H1 (cell line): Measurements from ENCODE around the gene TMPRSS9. TPM values are rescaled to one million over a fixed set of nuclear protein-coding genes. Genes with fewer than 3 reads are reported as not detected.

ENCODE experiments used
- BACH1 ChIP-seq: IDR thresholded peaks from 2 replicates; pipeline ENCODE4 v1.6.1; 2012; ENCODE audit warnings: low read length, improper control_type of control experiment
- CEBPB ChIP-seq: IDR thresholded peaks from 2 replicates; pipeline ENCODE4 v1.6.1; 2012; ENCODE audit warnings: low read depth, low read length
- KDM1A ChIP-seq: fragments of 200-600, 300-600 bp; sonication (generic); IDR thresholded peaks from 2 replicates; pipeline ENCODE4 v1.7.1; 2016; ENCODE audit warnings: mild to moderate bottlenecking, low read length, borderline replicate concordance
- KDM5A ChIP-seq: fragments of 200-600 bp; IDR thresholded peaks from 2 replicates; pipeline ENCODE4 v1.7.1; 2012; ENCODE audit warnings: mild to moderate bottlenecking, low read length, inconsistent platforms, mixed read lengths
- RBBP5 ChIP-seq: IDR thresholded peaks from 2 replicates; pipeline ENCODE4 v1.7.1; 2012; ENCODE audit warnings: low read depth, mild to moderate bottlenecking, inconsistent platforms, low read length, moderate library complexity, borderline replicate concordance
- polyA plus RNA-seq, 7 experiments: library from polyadenylated mRNA; depleted of rRNA in 3 of 7; stranded (reverse) in 5 of 7; unstranded in 2 of 7; fragments of >200 nt in 5 of 7; fragments of 200-250 nt in 2 of 7; gene quantifications; 1 replicate in 5 of 7; 2 replicates in 1 of 7; 4 replicates in 1 of 7; pipeline versions ENCODE4 v1.2.1 to v1.2.3, GENCODE V29; 2011 to 2013; ENCODE audit warnings: missing spikeins in 2 of 7, mixed read lengths in 2 of 7
- total RNA-seq: library from RNA; stranded (reverse); fragmentation: NEBNext Ultra II Directional; extraction: Animal tissue kit (Norgen Biotek cat#: 25700); gene quantifications from 2 replicates; pipeline ENCODE4 v1.2.1, GENCODE V29; 2021
- TF ChIP-seq, protein P1 (sequence below): fragments of 300-600 bp; sonication (generic); IDR thresholded peaks from 2 replicates; pipeline ENCODE4 v1.7.1; 2012; ENCODE audit warnings: low read length, moderate library complexity, mild to moderate bottlenecking, inconsistent platforms; ENCODE audit not compliant: insufficient replicate concordance
- TF ChIP-seq, protein P2 (sequence below): IDR thresholded peaks from 2 replicates; pipeline ENCODE4 v1.6.1; 2011; ENCODE audit warnings: low read length, improper control_type of control experiment

TMPRSS9 gene
- total and polyA plus RNA-seq, 2 of the 8 experiments (the other 6 are each of a cell fraction or from before 2014, with no cell fraction given), result 0.15 to 0.19 TPM

DNA sequence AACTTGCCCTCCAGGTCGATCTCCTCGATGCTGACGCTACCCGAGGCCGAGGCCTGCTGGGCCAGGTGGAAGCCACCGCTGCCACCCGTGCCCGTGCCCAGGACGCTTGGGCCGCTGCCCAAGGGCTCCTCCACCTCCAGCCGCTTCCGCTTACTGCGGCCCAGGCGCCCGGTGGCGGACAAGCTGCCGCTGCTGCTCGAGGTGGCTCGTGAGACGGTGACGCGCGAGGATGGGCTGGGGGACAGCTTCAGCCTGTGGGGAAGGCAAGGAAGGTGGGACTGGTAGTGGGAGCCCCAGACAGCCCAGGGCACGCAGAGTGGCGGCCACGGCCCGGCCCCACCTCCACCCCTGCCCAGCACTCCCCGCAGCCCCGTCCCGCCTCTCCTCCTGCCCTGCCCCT lies 73.8 kb downstream of the TMPRSS9 start (continued):
- TF ChIP-seq, protein P1, sequence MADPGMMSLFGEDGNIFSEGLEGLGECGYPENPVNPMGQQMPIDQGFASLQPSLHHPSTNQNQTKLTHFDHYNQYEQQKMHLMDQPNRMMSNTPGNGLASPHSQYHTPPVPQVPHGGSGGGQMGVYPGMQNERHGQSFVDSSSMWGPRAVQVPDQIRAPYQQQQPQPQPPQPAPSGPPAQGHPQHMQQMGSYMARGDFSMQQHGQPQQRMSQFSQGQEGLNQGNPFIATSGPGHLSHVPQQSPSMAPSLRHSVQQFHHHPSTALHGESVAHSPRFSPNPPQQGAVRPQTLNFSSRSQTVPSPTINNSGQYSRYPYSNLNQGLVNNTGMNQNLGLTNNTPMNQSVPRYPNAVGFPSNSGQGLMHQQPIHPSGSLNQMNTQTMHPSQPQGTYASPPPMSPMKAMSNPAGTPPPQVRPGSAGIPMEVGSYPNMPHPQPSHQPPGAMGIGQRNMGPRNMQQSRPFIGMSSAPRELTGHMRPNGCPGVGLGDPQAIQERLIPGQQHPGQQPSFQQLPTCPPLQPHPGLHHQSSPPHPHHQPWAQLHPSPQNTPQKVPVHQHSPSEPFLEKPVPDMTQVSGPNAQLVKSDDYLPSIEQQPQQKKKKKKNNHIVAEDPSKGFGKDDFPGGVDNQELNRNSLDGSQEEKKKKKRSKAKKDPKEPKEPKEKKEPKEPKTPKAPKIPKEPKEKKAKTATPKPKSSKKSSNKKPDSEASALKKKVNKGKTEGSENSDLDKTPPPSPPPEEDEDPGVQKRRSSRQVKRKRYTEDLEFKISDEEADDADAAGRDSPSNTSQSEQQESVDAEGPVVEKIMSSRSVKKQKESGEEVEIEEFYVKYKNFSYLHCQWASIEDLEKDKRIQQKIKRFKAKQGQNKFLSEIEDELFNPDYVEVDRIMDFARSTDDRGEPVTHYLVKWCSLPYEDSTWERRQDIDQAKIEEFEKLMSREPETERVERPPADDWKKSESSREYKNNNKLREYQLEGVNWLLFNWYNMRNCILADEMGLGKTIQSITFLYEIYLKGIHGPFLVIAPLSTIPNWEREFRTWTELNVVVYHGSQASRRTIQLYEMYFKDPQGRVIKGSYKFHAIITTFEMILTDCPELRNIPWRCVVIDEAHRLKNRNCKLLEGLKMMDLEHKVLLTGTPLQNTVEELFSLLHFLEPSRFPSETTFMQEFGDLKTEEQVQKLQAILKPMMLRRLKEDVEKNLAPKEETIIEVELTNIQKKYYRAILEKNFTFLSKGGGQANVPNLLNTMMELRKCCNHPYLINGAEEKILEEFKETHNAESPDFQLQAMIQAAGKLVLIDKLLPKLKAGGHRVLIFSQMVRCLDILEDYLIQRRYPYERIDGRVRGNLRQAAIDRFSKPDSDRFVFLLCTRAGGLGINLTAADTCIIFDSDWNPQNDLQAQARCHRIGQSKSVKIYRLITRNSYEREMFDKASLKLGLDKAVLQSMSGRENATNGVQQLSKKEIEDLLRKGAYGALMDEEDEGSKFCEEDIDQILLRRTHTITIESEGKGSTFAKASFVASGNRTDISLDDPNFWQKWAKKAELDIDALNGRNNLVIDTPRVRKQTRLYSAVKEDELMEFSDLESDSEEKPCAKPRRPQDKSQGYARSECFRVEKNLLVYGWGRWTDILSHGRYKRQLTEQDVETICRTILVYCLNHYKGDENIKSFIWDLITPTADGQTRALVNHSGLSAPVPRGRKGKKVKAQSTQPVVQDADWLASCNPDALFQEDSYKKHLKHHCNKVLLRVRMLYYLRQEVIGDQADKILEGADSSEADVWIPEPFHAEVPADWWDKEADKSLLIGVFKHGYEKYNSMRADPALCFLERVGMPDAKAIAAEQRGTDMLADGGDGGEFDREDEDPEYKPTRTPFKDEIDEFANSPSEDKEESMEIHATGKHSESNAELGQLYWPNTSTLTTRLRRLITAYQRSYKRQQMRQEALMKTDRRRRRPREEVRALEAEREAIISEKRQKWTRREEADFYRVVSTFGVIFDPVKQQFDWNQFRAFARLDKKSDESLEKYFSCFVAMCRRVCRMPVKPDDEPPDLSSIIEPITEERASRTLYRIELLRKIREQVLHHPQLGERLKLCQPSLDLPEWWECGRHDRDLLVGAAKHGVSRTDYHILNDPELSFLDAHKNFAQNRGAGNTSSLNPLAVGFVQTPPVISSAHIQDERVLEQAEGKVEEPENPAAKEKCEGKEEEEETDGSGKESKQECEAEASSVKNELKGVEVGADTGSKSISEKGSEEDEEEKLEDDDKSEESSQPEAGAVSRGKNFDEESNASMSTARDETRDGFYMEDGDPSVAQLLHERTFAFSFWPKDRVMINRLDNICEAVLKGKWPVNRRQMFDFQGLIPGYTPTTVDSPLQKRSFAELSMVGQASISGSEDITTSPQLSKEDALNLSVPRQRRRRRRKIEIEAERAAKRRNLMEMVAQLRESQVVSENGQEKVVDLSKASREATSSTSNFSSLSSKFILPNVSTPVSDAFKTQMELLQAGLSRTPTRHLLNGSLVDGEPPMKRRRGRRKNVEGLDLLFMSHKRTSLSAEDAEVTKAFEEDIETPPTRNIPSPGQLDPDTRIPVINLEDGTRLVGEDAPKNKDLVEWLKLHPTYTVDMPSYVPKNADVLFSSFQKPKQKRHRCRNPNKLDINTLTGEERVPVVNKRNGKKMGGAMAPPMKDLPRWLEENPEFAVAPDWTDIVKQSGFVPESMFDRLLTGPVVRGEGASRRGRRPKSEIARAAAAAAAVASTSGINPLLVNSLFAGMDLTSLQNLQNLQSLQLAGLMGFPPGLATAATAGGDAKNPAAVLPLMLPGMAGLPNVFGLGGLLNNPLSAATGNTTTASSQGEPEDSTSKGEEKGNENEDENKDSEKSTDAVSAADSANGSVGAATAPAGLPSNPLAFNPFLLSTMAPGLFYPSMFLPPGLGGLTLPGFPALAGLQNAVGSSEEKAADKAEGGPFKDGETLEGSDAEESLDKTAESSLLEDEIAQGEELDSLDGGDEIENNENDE, result no peak
- TF ChIP-seq RBBP5, result no peak
- no peak for TF ChIP-seq CEBPB
- TF ChIP-seq KDM5A, result no peak
- TF ChIP-seq KDM1A, result no peak
- no peak for TF ChIP-seq BACH1
- TF ChIP-seq, protein P2, sequence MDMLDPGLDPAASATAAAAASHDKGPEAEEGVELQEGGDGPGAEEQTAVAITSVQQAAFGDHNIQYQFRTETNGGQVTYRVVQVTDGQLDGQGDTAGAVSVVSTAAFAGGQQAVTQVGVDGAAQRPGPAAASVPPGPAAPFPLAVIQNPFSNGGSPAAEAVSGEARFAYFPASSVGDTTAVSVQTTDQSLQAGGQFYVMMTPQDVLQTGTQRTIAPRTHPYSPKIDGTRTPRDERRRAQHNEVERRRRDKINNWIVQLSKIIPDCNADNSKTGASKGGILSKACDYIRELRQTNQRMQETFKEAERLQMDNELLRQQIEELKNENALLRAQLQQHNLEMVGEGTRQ, result no peak
- TF ChIP-seq, all 59 proteins: peak for 0
